ENCODE measurements around the gene INAFM2. TPM values are rescaled to one million over a fixed set of nuclear protein-coding genes. Genes with fewer than 3 reads are reported as not detected.
A peak's percentile ranks its signal among the peaks of the same experiment; 100 is the strongest.

INAFM2 gene
- total and polyA plus RNA-seq, 10 of the 15 experiments (the other 5 are each of a cell fraction or from before 2014, with no cell fraction given), result 0.75 to 8.1 (median 3.9) TPM

DNA sequence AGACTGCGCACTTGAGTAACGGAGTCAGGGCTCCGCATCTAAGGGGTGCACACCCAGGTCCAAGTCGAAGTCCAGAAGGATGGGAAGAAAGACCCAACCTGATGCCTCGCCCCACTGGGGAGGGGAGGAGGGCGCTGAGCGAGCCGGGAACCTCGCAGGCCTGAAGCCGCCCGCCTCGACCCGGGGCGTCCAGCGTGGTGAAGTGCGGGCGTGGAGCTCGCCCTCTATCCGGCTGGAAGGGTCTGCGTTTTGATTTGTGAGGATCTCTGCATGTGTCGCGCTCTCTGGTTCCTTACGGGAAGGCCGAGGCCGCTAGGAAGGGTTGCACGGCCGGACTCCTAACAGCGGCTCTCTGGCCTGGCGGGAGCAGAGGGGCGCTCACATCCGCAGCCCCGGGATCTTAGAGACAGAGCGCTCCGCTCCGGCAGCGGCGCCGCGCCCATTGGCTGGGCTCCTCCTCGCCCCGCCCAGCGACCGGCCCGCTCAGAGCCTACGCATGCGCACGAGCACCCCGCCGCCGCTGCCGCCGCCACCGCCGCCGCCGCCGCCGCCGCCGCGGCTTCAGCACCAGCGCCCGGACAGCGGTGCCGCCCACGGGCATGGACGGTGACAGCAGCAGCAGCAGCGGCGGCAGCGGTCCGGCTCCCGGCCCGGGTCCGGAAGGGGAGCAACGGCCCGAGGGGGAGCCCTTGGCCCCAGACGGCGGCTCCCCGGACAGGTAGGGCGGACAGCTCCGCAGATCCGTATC is 34.4 kb downstream of the INAFM2 start, which contains the start of gene DISP2 (continued):
- peak; percentile 97 for TF ChIP-seq REST (IDR thresholded peaks at IDR 0.05; ENCODE audit: low read depth, low read length)
- 0 out of 2 replicates have a peak, but pooled peaks have one; percentile 63 for TF ChIP-seq GATAD2B (conservative IDR thresholded peaks at IDR 0.05; ENCODE audit: low read depth)

DNA sequence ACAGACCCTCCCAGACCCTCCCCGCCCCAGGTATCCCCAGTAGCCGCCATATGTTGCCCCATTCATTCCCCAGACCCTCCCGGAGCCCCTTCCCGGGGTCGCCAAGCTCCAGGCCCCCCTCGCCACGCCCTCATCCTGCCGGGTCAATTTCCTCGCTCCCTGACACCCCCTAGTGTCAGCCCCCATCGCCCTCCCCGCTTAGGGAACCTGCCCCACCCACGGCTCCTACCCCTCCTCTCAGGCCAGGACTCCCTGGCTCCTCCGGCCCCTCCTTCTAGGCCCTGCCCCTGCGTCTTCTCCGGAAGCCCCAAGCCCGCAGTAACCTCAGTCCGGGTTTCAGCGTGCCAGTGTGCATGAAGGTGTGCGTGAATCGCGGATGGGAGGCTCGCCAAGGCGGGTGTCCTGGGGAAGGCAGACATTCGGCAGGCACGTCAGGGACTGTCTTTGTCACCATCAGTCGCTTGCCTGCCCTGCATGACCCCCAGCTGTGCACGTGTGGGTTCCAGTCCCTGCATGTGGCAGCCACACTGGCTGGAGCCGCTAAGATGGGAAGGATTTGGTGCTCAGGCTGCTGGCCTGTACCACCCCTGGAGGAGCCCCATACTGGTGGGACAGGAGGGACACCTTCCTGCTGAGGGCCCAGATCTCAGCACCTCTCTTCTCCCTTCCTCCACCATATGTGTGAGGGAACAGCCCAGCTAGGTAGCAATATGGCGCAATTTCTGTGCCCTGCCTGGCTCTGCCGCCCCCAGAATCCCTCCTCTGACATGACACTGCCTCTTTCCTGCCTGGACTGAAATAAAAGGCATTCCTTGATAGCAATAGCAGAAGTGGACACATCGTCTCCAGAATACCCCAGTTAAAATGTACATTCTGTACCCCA is 35.2 kb downstream of the INAFM2 start:
- ChIA-PET RAD21 (ENCODE audit: unreplicated experiment) (no interaction called here), SMC1A (ENCODE audit: uncharacterized antibody, unreplicated experiment) (no interaction called here), CTCF (interaction anchor here (0.6 to 1.9 kb wide), 3 partner anchors 12 to 234 kb away, joined by 3 to 4 read pairs (median 3); no protein-coding TSS in a partner anchor), POLR2A (no interaction called here)
- Histone ChIP-seq H3K4me1 (ENCODE audit: control insufficient read depth, insufficient read depth, low read length) (peaks cover 5% of the 10 kb centered on the region; the same call in 1 of the 2 replicates), H3K27me3 (replicated peaks in 1 of 2; ENCODE audit: control insufficient read depth in 2 of 2, insufficient read depth in 2 of 2, low read length in 1 of 2) (peaks cover 0 to 4% of the 10 kb centered on the region in 2 experiments; a peak in 3 of 4 replicates), H3K27ac (ENCODE audit: control insufficient read depth, insufficient read depth) (no peak overlapping the region), H3K4me3 (peak overlapping the region; percentile 68; the same call in 1 of the 2 replicates), H2AFZ (ENCODE audit: control insufficient read depth, low read depth, low read length) (peak overlapping the region; percentile 54), H4K20me1 (ENCODE audit: control insufficient read depth, insufficient read depth) (no peaks in the 10 kb centered on the region), H3K9ac (ENCODE audit: control insufficient read depth, insufficient read depth, low read length) (no peak overlapping the region), H3K79me2 (ENCODE audit: control insufficient read depth, insufficient read depth, low read length) (no peaks in the 10 kb centered on the region), H3K36me3 (ENCODE audit: control insufficient read depth in 2 of 2, insufficient read depth in 2 of 2, low read length in 1 of 2) (no peaks in the 10 kb centered on the region), H3K4me2 (ENCODE audit: control insufficient read depth, insufficient read depth) (peak overlapping the region; percentile 94), H3K9me3 (replicated peaks; ENCODE audit: control insufficient read depth, insufficient read depth, low read length) (no peaks in the 10 kb centered on the region)
- intact Hi-C loops (cut with micrococcal nuclease; ENCODE audit: unreplicated experiment) (no loop called here), in situ Hi-C loops (cut with MboI) (loop anchor here (5.0 kb wide), 1 partner anchor 51 kb away; the partner anchor contains the start of gene PLCB2)
- no peak for TF ChIP-seq POLR2A (IDR thresholded peaks at IDR 0.05; ENCODE audit: low read depth, low read length)
- no peak for TF ChIP-seq IKZF1 (conservative IDR thresholded peaks at IDR 0.05)
- TF ChIP-seq SIN3A (IDR thresholded peaks at IDR 0.05; ENCODE audit: low read depth, low read length), result no peak
- no peak for TF ChIP-seq NBN (IDR thresholded peaks at IDR 0.05)
- TF ChIP-seq REST (IDR thresholded peaks at IDR 0.05; ENCODE audit: low read depth, low read length), result no peak
- TF ChIP-seq HDAC6 (IDR thresholded peaks at IDR 0.05; ENCODE audit: unreplicated experiment), result no peak
- no peak for TF ChIP-seq NR2F1 (conservative IDR thresholded peaks at IDR 0.05)
- TF ChIP-seq, protein P1, sequence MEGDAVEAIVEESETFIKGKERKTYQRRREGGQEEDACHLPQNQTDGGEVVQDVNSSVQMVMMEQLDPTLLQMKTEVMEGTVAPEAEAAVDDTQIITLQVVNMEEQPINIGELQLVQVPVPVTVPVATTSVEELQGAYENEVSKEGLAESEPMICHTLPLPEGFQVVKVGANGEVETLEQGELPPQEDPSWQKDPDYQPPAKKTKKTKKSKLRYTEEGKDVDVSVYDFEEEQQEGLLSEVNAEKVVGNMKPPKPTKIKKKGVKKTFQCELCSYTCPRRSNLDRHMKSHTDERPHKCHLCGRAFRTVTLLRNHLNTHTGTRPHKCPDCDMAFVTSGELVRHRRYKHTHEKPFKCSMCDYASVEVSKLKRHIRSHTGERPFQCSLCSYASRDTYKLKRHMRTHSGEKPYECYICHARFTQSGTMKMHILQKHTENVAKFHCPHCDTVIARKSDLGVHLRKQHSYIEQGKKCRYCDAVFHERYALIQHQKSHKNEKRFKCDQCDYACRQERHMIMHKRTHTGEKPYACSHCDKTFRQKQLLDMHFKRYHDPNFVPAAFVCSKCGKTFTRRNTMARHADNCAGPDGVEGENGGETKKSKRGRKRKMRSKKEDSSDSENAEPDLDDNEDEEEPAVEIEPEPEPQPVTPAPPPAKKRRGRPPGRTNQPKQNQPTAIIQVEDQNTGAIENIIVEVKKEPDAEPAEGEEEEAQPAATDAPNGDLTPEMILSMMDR (IDR thresholded peaks at IDR 0.05 in 2 of 3, conservative IDR thresholded peaks at IDR 0.05 in 1 of 3; ENCODE audit: control insufficient read depth in 2 of 3, extremely low read depth in 1 of 3, insufficient read depth in 1 of 3, low read depth in 3 of 3, low read length in 3 of 3), result peak in 2 of 3 experiments; percentile 2 to 19; a peak in 1 of 6 replicates
- ATAC-seq (peak; percentile 38), FAIRE-seq (no peak), DNase-seq (ENCODE audit: low read depth, low spot score) (no peak)
- WGBS (ENCODE audit: insufficient coverage, insufficient replicate concordance, low lambda C conversion rate, missing lambda C conversion rate), result 22% methylated on average over 22 of the region's 31 CpGs
- no TSS peak for BruUV-seq (replicated peaks)
